Mononuclear cell (primary cell): Measurements from ENCODE around the gene NLRP10. TPM values are rescaled to one million over a fixed set of nuclear protein-coding genes. Genes with fewer than 3 reads are reported as not detected.

Experiments
- H3K27me3 ChIP-seq: 2 replicates; pipeline ENCODE4 v1.6.0; 2011; ENCODE audit warnings: low read length, control low read depth; ENCODE audit not compliant: insufficient read depth
- H3K4me1 ChIP-seq: 2 replicates; pipeline ENCODE4 v1.5.1; 2011; ENCODE audit warnings: mild to moderate bottlenecking, low read length, control low read depth; ENCODE audit not compliant: insufficient read depth
- H3K4me3 ChIP-seq: 2 replicates; pipeline ENCODE4 v1.5.1; 2011; ENCODE audit warnings: mild to moderate bottlenecking, low read length, moderate library complexity
- H3K9me3 ChIP-seq: 2 replicates; pipeline ENCODE4 v1.5.1; 2011; ENCODE audit warnings: low read depth, mild to moderate bottlenecking, control low read depth, low read length
- total RNA-seq: library from RNA; depleted of rRNA; stranded (reverse); fragments of >200 nt; gene quantifications from one replicate; pipeline ENCODE4 v1.2.3, GENCODE V29; 2012

Gene NLRP10
- total RNA-seq, 1 donor: not detected

DNA sequence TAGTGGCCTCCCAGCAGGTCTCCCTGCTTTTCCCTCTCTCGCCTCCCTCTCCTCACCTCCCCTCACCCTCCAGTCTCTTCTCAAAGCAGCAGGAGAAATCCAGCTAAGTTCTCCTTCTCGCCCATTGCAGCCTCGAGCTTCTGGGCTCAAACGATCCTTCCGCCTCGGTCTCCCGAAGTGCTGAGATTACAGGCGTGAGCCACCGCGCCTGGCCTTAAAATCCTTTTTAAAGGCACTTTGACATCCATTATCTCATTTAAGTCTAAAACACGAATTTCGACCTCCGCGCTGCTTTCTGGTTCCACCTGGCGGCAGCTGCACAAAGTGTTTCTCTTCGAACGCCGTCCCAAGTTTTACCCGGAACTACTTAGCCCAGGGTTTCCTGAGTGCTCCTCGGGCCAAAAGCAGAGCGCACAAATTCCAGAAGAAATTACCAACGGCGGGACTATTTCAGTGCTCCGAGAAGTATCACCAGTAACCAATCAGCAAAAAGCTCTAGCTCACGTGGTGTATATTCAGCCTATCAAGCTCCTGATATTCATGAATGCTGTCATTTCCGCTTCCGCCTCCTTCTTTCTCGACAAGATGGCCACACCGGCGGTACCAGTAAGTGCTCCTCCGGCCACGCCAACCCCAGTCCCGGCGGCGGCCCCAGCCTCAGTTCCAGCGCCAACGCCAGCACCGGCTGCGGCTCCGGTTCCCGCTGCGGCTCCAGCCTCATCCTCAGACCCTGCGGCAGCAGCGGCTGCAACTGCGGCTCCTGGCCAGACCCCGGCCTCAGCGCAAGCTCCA is 21.7 kb upstream of the NLRP10 start, which contains the start of gene EIF3F:
EIF3F (plus strand) TSS at position 570 of the 792 bp plus-strand sequence; CDS start at position 586, 16 bp downstream.
- H3K9me3 ChIP-seq: no peaks in the 10 kb centered on the region
- no peaks in the 10 kb centered on the region for H3K27me3 ChIP-seq
- H3K4me3 ChIP-seq: peak within 1 kb of the TSS; percentile 67
- peaks cover 22% of the 10 kb centered on the region for H3K4me1 ChIP-seq

DNA sequence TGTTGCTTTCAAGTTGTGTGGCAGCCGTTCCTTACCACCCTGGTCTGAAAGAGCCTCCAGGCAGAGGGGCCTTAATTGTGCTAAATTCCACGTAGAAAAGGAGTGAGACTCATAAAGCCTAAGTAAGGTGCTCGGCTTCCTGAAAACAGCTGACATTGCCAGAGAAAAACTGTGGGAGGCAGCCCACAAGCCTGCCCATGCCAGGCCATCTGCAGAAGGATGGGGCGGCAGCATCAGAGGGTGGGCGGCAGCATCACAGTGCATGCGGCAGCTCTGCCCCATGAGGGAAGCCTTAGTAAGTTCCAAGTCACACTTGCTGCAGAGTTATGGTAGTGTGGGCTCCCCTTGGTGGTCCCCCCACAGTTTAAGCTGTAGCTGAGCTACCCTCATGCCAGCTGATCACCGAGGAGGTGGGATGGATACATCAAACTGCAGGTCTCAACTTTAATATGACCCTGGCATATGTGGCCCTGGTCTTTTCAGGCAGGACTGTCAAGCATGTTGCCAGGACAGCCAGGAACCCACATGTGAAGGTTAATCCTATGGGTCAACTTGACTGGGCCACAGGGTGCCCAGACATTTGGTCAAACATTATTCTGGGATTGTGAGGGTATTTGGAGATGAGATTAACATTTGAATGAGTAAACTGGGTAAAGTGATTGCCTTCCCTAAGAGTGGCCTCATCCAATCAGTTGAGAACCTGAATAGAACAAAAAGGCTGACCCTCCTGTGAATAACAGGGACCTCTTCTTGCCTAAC is 18.8 kb upstream of the NLRP10 start:
- Histone ChIP-seq H3K4me1 (peaks cover 20% of the 10 kb centered on the region), H3K9me3 (no peaks in the 10 kb centered on the region), H3K27me3 (no peaks in the 10 kb centered on the region), H3K4me3 (no peak overlapping the region)

DNA sequence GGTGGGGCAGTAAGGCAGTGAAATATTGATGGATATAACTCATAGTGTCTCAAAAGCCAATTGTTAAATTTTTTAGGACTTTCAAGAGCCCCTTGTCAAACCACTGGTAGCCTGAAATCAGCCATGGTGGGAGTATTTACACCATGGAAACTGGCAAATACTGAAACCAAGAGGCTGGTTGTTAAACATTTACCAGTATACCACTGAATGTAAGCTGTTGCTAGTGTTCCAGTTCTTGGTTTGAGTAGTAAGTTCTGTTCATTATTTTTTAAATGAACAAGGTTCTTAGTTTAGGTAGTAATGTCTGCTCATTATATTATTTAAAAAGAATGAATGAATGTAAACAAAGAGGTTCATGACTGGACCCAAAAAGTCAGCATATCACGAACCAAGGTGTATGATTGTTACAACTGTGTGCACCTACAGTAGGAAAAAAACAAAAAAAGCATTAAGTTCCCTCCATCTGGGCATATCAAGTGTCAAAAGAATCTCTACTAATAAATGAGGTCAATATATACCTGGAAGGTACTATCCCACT is 17.4 kb upstream of the NLRP10 start:
- Histone ChIP-seq H3K4me3 (no peak overlapping the region), H3K27me3 (no peaks in the 10 kb centered on the region), H3K9me3 (no peaks in the 10 kb centered on the region), H3K4me1 (peaks cover 7% of the 10 kb centered on the region)

DNA sequence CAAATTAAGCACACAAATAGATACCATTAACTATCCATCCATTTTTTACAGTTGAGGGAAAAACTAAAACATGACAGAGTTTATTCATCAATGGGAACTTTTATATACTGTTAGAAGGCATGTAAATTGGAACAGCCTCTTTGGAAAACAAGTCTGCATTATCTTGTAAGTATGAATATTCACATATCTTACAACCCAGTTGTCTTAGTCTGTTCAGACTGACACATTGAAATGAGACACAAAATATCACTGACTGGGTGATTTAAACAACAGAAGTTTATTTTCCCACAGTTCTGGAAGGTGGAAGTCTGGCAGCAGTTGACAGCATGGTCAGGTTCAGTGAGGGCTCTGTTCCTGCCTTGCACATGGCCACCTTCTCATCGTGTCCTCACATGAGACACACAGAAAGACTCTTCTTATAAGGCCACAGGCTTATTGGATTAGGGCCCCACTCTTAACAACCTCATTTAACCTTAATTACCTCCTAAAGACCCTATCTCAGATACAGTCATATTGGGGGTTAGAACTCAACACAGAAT is 16.4 kb upstream of the NLRP10 start:
- Histone ChIP-seq H3K4me1 (peaks cover 5% of the 10 kb centered on the region), H3K4me3 (no peak overlapping the region), H3K9me3 (no peaks in the 10 kb centered on the region), H3K27me3 (no peaks in the 10 kb centered on the region)

DNA sequence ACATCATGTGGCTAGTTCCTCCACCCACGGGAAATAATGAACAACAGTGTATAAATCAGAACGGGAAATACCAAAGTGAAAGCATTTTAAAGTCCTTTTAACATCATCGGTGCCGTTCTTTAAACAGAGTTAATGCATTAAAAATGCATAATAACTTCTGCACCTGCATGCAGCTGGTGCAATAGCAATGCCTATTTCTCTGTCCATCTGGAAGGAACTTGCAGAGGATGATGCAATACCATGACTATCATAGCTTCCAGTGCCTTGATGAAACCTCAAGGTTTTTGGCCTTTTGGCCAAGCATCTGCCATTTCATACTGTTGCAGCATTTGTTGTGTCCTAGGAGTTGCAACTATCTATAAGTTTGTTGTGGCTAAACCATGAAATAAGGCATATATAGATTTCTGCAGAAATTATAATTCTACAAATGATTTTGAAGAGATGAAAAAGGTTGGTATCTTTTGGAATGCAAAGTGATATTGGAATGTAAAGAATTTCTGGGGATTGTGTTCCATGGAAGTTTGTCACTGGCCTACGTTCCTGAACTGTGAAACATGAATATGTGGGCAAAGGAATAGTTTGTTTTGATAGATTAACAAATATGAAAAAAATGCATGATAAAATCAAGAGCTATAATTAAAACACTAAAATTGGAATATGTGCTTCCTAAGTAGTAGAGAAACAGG is 12.1 kb upstream of the NLRP10 start:
- Histone ChIP-seq H3K4me3 (no peak overlapping the region), H3K4me1 (no peaks in the 10 kb centered on the region), H3K9me3 (no peaks in the 10 kb centered on the region), H3K27me3 (peaks cover 2% of the 10 kb centered on the region)

DNA sequence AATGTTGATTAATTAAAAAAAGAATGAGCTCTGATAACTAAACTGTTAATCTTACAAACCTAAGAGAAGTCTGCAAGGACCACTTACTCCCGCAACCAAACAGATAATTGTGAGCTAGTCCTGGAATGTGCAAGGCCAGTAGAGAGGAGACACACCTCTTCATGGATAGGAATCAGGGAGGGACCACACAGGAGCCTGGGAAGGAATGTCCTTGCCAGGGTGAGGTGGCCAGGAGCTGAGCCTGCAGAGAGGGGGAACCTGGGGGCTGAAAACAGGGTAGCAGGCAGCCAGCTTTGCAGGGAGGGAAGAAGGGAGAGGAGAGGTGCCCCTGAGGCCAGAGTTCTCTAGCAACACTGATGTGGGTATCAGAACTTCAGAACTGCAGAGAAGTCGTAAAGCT is 9.4 kb upstream of the NLRP10 start:
- Histone ChIP-seq H3K4me3 (no peak overlapping the region), H3K4me1 (no peaks in the 10 kb centered on the region), H3K27me3 (peaks cover 2% of the 10 kb centered on the region), H3K9me3 (no peaks in the 10 kb centered on the region)

DNA sequence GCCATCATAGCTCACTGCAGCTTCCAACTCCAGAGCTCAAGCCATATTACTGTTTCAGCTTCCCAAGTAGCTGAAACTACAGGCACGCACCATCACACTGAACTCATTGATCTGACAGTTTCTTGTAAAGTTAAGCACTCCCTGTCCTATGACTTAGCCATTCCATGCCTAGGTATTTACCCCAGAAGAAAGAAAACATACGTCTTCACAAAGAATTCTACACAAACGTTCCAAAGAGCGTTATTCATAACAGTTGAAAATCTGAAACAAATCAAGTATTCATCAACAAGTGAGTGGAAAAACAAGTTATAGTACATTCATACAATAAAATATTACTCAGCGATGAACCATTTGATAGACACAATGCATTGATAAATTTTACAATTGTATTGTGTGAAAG is 7.8 kb upstream of the NLRP10 start:
- Histone ChIP-seq H3K4me1 (no peaks in the 10 kb centered on the region), H3K27me3 (peaks cover 2% of the 10 kb centered on the region), H3K4me3 (no peak overlapping the region), H3K9me3 (no peaks in the 10 kb centered on the region)

DNA sequence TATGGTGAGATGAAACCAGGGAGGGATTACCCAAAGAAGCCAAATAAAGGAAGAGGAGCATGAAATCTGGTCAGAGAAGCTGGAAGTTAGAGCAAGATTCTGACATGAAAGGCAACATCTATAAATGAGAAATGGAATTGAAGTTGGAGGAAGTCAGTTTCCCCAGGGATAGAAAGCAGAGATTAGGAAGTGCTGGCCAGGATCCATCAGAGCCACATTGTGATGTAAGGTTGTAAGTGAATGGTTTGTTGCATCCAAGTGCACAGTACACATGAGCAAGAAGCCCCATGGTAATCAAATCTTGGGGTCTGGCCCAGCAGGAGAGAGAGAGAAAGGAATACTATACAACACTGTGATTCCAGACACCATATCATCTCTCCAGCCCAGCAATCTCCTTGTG is 6.6 kb upstream of the NLRP10 start:
- no peaks in the 10 kb centered on the region for H3K9me3 ChIP-seq

DNA sequence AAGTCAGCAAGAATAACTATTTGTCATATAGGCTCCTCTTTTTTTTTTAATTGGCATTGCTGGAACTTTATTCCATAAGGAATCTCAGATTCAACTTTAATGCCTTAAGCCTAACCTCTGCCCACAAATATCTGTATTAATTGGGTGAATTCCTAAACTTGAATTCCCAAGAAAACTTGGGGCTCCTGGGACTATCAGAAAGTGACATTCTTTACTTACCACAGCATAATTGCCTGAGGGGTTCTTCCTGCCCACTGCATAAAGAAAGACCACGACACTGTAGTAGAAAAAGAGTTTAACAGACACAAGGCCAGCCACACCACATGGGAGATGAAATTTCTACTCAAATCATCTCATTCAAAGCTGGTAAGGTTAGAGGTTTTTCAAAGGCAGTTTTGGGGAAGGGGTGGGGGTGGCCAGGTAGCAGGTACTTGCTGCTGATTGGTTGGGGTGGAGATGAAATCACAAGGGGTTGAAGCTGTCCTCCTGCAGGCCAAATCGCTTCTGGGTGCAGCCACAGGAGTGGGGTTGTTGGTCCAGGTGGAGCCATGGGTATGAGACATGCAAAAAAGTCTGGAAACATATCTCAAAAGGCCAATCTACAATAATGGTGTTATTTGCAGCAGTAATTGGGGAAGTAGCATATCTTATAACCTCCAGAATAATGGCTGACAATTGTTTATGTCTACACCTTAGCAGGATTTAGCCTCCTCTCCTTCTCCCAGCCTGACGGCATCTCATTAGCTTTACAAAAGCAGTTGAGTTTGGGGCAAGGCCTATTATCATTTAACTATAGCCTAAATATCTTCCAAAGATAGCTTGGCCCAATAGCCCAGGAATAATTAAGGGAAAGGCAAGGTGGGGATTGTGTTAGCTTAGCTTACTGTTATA is 4.8 kb upstream of the NLRP10 start:
- H3K4me1 ChIP-seq: no peaks in the 10 kb centered on the region
- H3K27me3 ChIP-seq: peaks cover 2% of the 10 kb centered on the region
- no peaks in the 10 kb centered on the region for H3K9me3 ChIP-seq
- H3K4me3 ChIP-seq: no peak overlapping the region

More for the DNA sequence above, 6.6 kb upstream of the NLRP10 start:
- peaks cover 2% of the 10 kb centered on the region for H3K27me3 ChIP-seq
- no peak overlapping the region for H3K4me3 ChIP-seq
- H3K4me1 ChIP-seq: no peaks in the 10 kb centered on the region

DNA sequence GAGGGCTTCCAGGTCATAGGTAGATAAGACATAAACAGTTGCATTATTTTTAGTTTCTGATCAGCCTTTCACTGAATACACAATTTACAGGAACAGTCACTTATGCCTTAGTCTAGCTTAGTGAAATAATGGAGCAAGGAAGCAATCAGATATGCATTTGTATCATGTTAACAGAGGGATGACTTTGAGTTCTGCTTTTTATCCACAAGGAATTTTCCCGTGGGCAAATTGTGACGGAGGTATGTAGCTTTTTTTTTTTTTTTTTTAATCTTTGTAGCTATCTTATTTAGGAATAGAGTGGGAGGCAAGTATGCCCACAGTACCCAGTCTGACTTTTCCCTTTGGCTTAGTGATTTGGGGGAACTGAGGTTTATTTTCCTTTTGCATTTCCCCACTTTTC is 3.4 kb upstream of the NLRP10 start:
- H3K4me1 ChIP-seq: no peaks in the 10 kb centered on the region
- H3K27me3 ChIP-seq: peaks cover 2% of the 10 kb centered on the region
- no peaks in the 10 kb centered on the region for H3K9me3 ChIP-seq
- H3K4me3 ChIP-seq: no peak overlapping the region

DNA sequence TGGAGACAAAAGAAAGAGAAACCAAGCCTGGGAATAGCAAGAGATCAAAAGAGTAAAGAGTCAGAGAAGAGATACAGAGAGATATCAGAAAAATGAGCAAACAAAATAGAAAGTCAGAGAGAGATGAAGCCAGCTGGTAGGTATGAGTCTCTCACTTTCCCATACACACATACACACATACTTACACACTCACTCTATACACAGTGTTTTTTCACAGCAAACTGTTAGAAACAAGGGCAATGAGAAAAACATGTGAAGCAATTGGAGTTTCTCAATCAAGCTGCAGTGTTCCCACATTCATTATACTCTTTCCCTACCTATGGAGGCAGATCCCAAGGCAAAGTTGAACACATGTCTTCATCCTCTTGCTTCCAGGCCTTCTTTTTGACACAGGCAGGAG is 2.6 kb upstream of the NLRP10 start:
- H3K27me3 ChIP-seq: no peaks in the 10 kb centered on the region
- no peaks in the 10 kb centered on the region for H3K9me3 ChIP-seq
- H3K4me3 ChIP-seq: no peak overlapping the region

DNA sequence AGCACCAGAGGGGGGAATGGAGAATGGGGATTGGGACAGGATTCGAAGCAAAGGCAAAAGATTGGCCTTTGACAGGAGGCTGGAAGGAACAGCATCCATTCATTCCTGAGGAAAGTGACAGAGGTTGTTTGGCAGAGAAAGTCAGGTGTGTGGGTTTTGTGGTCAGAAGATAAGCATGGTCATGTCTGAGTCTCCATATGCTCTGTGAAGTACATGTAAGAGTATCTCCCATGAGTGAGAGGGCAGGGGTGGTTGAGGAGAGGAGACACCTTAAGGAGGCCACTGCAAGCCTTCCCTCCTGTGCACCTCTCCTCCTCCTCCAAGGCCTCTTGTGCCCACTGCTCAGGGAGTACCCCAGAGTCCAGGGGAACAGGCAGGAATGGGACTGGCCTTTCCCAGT is 1.9 kb upstream of the NLRP10 start:
- H3K9me3 ChIP-seq: no peaks in the 10 kb centered on the region
- H3K27me3 ChIP-seq: no peaks in the 10 kb centered on the region
- no peak overlapping the region for H3K4me3 ChIP-seq
- no peaks in the 10 kb centered on the region for H3K4me1 ChIP-seq

More for the DNA sequence above, 2.6 kb upstream of the NLRP10 start:
- H3K4me1 ChIP-seq: no peaks in the 10 kb centered on the region

DNA sequence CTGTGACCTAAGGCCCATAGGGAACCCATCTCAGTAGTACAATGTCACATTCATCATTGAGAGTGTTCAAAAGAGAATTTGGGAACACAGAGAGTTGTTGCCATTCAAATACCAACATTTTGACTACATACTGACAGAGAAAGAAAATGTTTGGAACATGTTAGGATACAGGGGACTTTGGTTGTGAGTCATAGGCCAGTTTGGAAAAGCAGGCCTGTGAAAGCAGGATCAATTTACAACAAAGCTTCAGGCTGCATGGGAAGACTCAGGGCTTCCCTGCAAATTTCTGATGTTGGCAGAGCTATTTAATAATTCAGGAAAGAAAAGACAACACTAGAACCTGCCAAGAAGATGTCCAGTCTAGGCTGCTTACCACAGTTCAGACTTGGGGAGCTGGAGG is 374 bp downstream of the NLRP10 start:
- no peaks in the 10 kb centered on the region for H3K9me3 ChIP-seq
- no peaks in the 10 kb centered on the region for H3K27me3 ChIP-seq
- H3K4me3 ChIP-seq: no peak overlapping the region
- H3K4me1 ChIP-seq: no peaks in the 10 kb centered on the region

DNA sequence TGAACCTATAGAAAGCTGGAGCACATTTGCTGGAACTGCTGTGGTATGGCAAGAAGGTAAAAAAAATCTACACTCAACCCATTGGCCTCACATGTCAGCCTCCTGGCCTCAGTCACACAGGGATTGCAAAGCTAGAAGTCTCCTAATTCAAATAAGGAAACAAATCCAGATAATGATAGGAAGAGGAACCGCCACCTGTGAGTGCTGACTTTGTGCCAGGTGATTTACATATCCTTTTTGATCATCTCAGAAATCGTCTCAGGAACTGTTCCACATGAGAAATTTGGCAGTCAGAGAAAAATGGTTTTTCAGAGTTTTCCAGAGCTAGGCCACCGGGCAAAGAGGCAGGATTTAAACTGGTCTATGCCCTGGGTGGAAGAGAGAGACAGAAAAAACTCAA is 986 bp downstream of the NLRP10 start:
- no peaks in the 10 kb centered on the region for H3K4me1 ChIP-seq
- no peaks in the 10 kb centered on the region for H3K27me3 ChIP-seq
- H3K4me3 ChIP-seq: no peak overlapping the region
- no peaks in the 10 kb centered on the region for H3K9me3 ChIP-seq
